GM12873 (cell line): Measurements from ENCODE around the gene EML4.

Source experiments
- CTCF ChIP-seq: IDR thresholded peaks from 2 replicates; pipeline ENCODE4 v1.5.1; 2012; ENCODE audit warnings: low read depth, mild to moderate bottlenecking, moderate library complexity, low read length, control low read depth; ENCODE audit not compliant: insufficient read depth; ENCODE audit errors: missing control alignments

EML4 gene

GRCh38 chr2:42137125-42137841, 31.9 kb upstream of the EML4 start:
- no peak for TF ChIP-seq CTCF

GRCh38 chr2:42138163-42139015, 30.8 kb upstream of the EML4 start:
- no peak for TF ChIP-seq CTCF

GRCh38 chr2:42139101-42139500, 30.1 kb upstream of the EML4 start:
- TF ChIP-seq CTCF = no peak

GRCh38 chr2:42140496-42140895, 28.7 kb upstream of the EML4 start:
- no peak for TF ChIP-seq CTCF

- no peak for TF ChIP-seq CTCF
These were observed 27.2 kb upstream of the EML4 start for GRCh38 chr2:42141687-42142546.

GRCh38 chr2:42142547-42143184, 26.5 kb upstream of the EML4 start:
- no peak for TF ChIP-seq CTCF
